ENCODE results near the gene SUMF2. TPM values are rescaled to one million over a fixed set of nuclear protein-coding genes. Genes with fewer than 3 reads are reported as not detected.

Gene SUMF2
- total and polyA plus RNA-seq, 2 of the 13 experiments (the other 11 are each of a cell fraction or from before 2014, with no cell fraction given), result 48.9 to 54.4 TPM

- TF ChIP-seq ZNF614 (CRISPR knock-in tag; IDR thresholded peaks at IDR 0.05; ENCODE audit: borderline replicate concordance) (peak; percentile 23; the same call in 1 of the 2 replicates), ETV5 (CRISPR knock-in tag; IDR thresholded peaks at IDR 0.05; ENCODE audit: borderline replicate concordance) (no peak), ZNF781 (CRISPR knock-in tag; IDR thresholded peaks at IDR 0.05; ENCODE audit: borderline replicate concordance, not compliant biosample characterization) (no peak), NR2C2 (CRISPR knock-in tag; IDR thresholded peaks at IDR 0.05; ENCODE audit: borderline replicate concordance) (peak; percentile 48; the same call in 1 of the 2 replicates), CBX5 (CRISPR knock-in tag; IDR thresholded peaks at IDR 0.05; ENCODE audit: borderline replicate concordance) (peak; percentile 5; the same call in 1 of the 2 replicates), ZFAT (CRISPR knock-in tag; conservative IDR thresholded peaks at IDR 0.05) (no peak), POLR2AphosphoS5 (IDR thresholded peaks at IDR 0.05; ENCODE audit: low read depth, low read length) (no peak), RORA (CRISPR knock-in tag; IDR thresholded peaks at IDR 0.05) (no peak), ZNF34 (CRISPR knock-in tag; IDR thresholded peaks at IDR 0.05; ENCODE audit: borderline replicate concordance) (no peak), ZBTB44 (CRISPR knock-in tag; IDR thresholded peaks at IDR 0.05) (no peak), SPEN (CRISPR knock-in tag; IDR thresholded peaks at IDR 0.05; ENCODE audit: low read depth) (no peak), ARID5B (CRISPR knock-in tag; IDR thresholded peaks at IDR 0.05) (peak; percentile 19), ERF (CRISPR knock-in tag; IDR thresholded peaks at IDR 0.05) (0 out of 2 replicates have a peak, but pooled peaks have one; percentile 39), SAP130 (CRISPR knock-in tag; IDR thresholded peaks at IDR 0.05; ENCODE audit: low read depth) (peak; percentile 33; the same call in 1 of the 2 replicates), ZFP82 (CRISPR knock-in tag; IDR thresholded peaks at IDR 0.05; ENCODE audit: borderline replicate concordance) (no peak), ZBTB3 (CRISPR knock-in tag; IDR thresholded peaks at IDR 0.05; ENCODE audit: borderline replicate concordance, low read depth) (0 out of 2 replicates have a peak, but pooled peaks have one; percentile 33), ZNF816 (CRISPR knock-in tag; IDR thresholded peaks at IDR 0.05; ENCODE audit: borderline replicate concordance) (0 out of 2 replicates have a peak, but pooled peaks have one; percentile 50), CCDC6 (CRISPR knock-in tag; IDR thresholded peaks at IDR 0.05) (0 out of 2 replicates have a peak, but pooled peaks have one; percentile 45)
- TF ChIP-seq, protein P1, sequence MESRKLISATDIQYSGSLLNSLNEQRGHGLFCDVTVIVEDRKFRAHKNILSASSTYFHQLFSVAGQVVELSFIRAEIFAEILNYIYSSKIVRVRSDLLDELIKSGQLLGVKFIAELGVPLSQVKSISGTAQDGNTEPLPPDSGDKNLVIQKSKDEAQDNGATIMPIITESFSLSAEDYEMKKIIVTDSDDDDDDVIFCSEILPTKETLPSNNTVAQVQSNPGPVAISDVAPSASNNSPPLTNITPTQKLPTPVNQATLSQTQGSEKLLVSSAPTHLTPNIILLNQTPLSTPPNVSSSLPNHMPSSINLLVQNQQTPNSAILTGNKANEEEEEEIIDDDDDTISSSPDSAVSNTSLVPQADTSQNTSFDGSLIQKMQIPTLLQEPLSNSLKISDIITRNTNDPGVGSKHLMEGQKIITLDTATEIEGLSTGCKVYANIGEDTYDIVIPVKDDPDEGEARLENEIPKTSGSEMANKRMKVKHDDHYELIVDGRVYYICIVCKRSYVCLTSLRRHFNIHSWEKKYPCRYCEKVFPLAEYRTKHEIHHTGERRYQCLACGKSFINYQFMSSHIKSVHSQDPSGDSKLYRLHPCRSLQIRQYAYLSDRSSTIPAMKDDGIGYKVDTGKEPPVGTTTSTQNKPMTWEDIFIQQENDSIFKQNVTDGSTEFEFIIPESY (CRISPR knock-in tag; IDR thresholded peaks at IDR 0.05), result peak; percentile 95
- TF ChIP-seq, protein P2, sequence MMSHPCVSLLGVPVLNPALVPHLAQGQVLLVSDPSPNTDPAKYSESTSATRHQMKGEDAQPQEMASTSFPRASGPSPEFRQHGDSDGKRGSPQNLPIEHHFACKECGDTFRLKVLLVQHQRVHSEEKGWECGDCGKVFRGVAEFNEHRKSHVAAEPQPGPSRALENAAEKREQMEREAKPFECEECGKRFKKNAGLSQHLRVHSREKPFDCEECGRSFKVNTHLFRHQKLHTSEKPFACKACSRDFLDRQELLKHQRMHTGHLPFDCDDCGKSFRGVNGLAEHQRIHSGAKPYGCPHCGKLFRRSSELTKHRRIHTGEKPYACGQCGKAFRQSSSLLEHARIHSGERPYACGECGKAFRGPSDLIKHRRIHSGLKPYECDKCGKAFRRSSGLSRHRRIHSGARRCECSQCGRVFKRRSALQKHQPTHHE (CRISPR knock-in tag; IDR thresholded peaks at IDR 0.05; ENCODE audit: borderline replicate concordance), result no peak
These were observed 15.5 kb downstream of the SUMF2 start (continued) for GRCh38 chr7:56079450-56080185.

All from HepG2 (cell line).